ENCODE results near the gene RNF133.

RNF133 gene

DNA sequence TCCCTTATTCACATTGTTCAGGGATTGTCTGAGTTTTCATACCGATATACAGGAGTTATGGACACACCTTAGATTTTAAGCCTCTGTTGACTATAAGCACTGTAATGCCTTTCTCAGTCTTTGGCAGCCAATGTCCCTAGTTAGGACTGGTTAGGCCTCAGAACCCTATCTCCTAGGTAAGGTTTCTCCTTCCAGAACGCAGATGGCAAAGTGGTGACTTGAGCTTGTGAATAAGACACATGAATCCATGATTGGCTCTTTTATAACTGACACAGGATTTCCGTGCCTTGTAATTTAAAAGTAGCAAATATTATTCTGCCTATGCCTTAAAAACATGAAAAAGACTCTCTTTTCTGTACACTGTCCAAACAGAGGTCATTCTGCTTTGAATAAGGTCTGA is 16.3 kb upstream of the RNF133 start:
- no peak overlapping the region for H3K4me2 ChIP-seq (ENCODE audit: low read length)
- no peaks in the 10 kb centered on the region for H3K79me2 ChIP-seq (ENCODE audit: insufficient read depth, low read length)
- no peak overlapping the region for H3K4me3 ChIP-seq (ENCODE audit: low read depth, low read length, poor library complexity, severe bottlenecking)
- H3K27me3 ChIP-seq (ENCODE audit: insufficient read depth, low read length): no peaks in the 10 kb centered on the region
- H3K4me1 ChIP-seq (ENCODE audit: insufficient read depth, low read length, severe bottlenecking): no peaks in the 10 kb centered on the region
- H3F3A ChIP-seq (ENCODE audit: insufficient read depth, low read length): no peaks in the 10 kb centered on the region
- H3K9me3 ChIP-seq (ENCODE audit: low read length): no peaks in the 10 kb centered on the region
- H3K9me2 ChIP-seq (ENCODE audit: low read depth, low read length): no peaks in the 10 kb centered on the region; the same call in 1 of the 2 replicates
- no peak overlapping the region for H3K27ac ChIP-seq (ENCODE audit: low read depth, low read length, poor library complexity, severe bottlenecking)
- no peak overlapping the region for H3K9ac ChIP-seq (ENCODE audit: low read length)
- H3K36me3 ChIP-seq (ENCODE audit: insufficient read depth, low read length): no peaks in the 10 kb centered on the region
- no peak for TF ChIP-seq EZH2 (IDR thresholded peaks at IDR 0.05; ENCODE audit: borderline replicate concordance, low read length)
- H2AFZ ChIP-seq (ENCODE audit: low read length): no peak overlapping the region
- H4K20me1 ChIP-seq (ENCODE audit: insufficient read depth, low read length): no peaks in the 10 kb centered on the region

DNA sequence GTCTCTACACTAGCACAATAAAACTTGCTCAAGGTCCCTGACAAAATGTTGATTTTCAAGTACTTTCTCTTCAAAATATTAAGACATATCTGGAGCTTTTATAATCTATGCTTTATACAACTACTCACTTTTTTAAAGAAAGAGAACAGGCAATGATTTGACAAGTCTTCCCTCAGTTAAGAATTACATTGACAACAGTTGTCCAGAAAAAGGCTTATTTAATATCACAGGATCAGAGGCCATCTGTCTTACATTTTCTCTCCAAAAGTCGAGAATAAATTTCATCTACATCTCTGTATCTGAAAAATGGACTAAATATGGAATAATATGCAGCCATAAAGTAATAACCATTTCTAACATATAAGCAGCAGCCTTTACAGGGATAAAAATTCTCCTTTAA is 12.0 kb upstream of the RNF133 start:
- Histone ChIP-seq H3F3A (ENCODE audit: insufficient read depth, low read length) (no peaks in the 10 kb centered on the region), H3K9ac (ENCODE audit: low read length) (no peak overlapping the region), H3K79me2 (ENCODE audit: insufficient read depth, low read length) (no peaks in the 10 kb centered on the region), H3K4me2 (ENCODE audit: low read length) (no peak overlapping the region), H3K4me1 (ENCODE audit: insufficient read depth, low read length, severe bottlenecking) (no peaks in the 10 kb centered on the region), H2AFZ (ENCODE audit: low read length) (no peak overlapping the region), H3K9me2 (ENCODE audit: low read depth, low read length) (no peaks in the 10 kb centered on the region; the same call in 1 of the 2 replicates), H3K4me3 (ENCODE audit: low read depth, low read length, poor library complexity, severe bottlenecking) (no peak overlapping the region), H3K27ac (ENCODE audit: low read depth, low read length, poor library complexity, severe bottlenecking) (no peak overlapping the region), H3K9me3 (ENCODE audit: low read length) (no peaks in the 10 kb centered on the region), H3K27me3 (ENCODE audit: insufficient read depth, low read length) (no peaks in the 10 kb centered on the region), H3K36me3 (ENCODE audit: insufficient read depth, low read length) (no peaks in the 10 kb centered on the region), H4K20me1 (ENCODE audit: insufficient read depth, low read length) (no peaks in the 10 kb centered on the region)
- TF ChIP-seq, protein P1, sequence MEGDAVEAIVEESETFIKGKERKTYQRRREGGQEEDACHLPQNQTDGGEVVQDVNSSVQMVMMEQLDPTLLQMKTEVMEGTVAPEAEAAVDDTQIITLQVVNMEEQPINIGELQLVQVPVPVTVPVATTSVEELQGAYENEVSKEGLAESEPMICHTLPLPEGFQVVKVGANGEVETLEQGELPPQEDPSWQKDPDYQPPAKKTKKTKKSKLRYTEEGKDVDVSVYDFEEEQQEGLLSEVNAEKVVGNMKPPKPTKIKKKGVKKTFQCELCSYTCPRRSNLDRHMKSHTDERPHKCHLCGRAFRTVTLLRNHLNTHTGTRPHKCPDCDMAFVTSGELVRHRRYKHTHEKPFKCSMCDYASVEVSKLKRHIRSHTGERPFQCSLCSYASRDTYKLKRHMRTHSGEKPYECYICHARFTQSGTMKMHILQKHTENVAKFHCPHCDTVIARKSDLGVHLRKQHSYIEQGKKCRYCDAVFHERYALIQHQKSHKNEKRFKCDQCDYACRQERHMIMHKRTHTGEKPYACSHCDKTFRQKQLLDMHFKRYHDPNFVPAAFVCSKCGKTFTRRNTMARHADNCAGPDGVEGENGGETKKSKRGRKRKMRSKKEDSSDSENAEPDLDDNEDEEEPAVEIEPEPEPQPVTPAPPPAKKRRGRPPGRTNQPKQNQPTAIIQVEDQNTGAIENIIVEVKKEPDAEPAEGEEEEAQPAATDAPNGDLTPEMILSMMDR (IDR thresholded peaks at IDR 0.05; ENCODE audit: low read length): no peak
- no peak for TF ChIP-seq EZH2 (IDR thresholded peaks at IDR 0.05; ENCODE audit: borderline replicate concordance, low read length)

DNA sequence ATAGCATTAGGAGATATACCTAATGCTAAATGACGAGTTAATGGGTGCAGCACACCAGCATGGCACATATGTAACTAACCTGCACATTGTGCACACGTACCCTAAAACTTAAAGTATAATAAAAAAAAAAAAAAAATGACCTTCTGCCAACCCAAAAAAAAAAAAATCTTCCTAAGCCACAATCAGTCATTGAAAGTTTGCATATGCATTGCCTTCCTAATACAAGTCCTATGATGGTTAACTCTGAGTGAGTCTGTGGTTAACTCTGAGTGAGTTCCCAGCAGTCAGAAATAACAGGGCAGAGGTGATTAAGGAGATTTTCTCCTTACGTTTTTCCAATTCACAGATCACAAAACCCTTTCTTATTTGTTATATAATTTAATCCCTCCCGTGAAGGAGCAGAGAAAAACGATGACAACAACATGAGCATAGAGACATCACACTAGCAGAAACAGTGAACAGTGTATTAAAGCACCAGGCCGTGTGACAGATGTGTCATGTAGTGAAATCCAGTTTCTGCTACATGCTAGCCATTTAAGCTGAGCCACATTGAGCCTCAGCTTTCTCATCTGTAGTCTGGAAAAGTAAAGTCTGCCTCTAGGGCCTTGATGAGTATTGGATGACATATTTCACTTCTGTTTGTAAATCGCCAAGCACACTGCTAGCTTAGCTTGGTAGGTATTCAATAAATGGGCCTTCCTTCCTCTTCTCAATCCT is 11.2 kb upstream of the RNF133 start:
- TF ChIP-seq, protein P1 (IDR thresholded peaks at IDR 0.05; ENCODE audit: low read length): no peak
- no peak for TF ChIP-seq EZH2 (IDR thresholded peaks at IDR 0.05; ENCODE audit: borderline replicate concordance, low read length)
- Histone ChIP-seq H3K4me3 (ENCODE audit: low read depth, low read length, poor library complexity, severe bottlenecking) (no peak overlapping the region), H3K9ac (ENCODE audit: low read length) (no peak overlapping the region), H3K9me2 (ENCODE audit: low read depth, low read length) (no peaks in the 10 kb centered on the region; the same call in 1 of the 2 replicates), H3K27ac (ENCODE audit: low read depth, low read length, poor library complexity, severe bottlenecking) (no peak overlapping the region), H3K79me2 (ENCODE audit: insufficient read depth, low read length) (no peaks in the 10 kb centered on the region), H3K9me3 (ENCODE audit: low read length) (no peaks in the 10 kb centered on the region), H2AFZ (ENCODE audit: low read length) (no peak overlapping the region), H3K36me3 (ENCODE audit: insufficient read depth, low read length) (no peaks in the 10 kb centered on the region), H3K27me3 (ENCODE audit: insufficient read depth, low read length) (no peaks in the 10 kb centered on the region), H3K4me2 (ENCODE audit: low read length) (no peak overlapping the region), H4K20me1 (ENCODE audit: insufficient read depth, low read length) (no peaks in the 10 kb centered on the region), H3K4me1 (ENCODE audit: insufficient read depth, low read length, severe bottlenecking) (no peaks in the 10 kb centered on the region), H3F3A (ENCODE audit: insufficient read depth, low read length) (no peaks in the 10 kb centered on the region)

DNA sequence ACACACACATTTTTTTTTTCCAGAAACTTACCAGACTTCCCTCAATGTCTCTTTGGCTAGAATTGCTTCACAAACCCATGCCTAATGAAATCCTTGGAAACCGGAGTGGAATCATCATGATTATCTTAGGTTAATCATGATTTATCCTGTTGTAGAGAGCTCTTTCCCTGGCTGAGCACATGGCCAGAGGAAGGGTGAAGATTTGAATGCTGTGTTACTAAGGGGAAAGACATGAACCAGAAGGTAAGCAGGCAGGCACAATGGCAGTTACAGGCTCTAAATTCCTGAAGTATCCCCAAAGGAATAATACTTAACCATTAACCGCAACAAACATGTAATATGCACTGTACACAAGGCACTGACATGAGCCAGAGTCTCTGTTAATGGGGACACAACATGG is 7.9 kb upstream of the RNF133 start:
- H3K4me1 ChIP-seq (ENCODE audit: insufficient read depth, low read length, severe bottlenecking): no peaks in the 10 kb centered on the region
- no peak overlapping the region for H3K9ac ChIP-seq (ENCODE audit: low read length)
- no peak overlapping the region for H3K4me3 ChIP-seq (ENCODE audit: low read depth, low read length, poor library complexity, severe bottlenecking)
- no peaks in the 10 kb centered on the region for H4K20me1 ChIP-seq (ENCODE audit: insufficient read depth, low read length)
- no peak overlapping the region for H2AFZ ChIP-seq (ENCODE audit: low read length)
- TF ChIP-seq, protein P1 (IDR thresholded peaks at IDR 0.05; ENCODE audit: low read length): no peak
- no peak for TF ChIP-seq EZH2 (IDR thresholded peaks at IDR 0.05; ENCODE audit: borderline replicate concordance, low read length)
- H3K9me2 ChIP-seq (ENCODE audit: low read depth, low read length): no peaks in the 10 kb centered on the region; the same call in 1 of the 2 replicates
- no peaks in the 10 kb centered on the region for H3K36me3 ChIP-seq (ENCODE audit: insufficient read depth, low read length)
- H3K9me3 ChIP-seq (ENCODE audit: low read length): no peaks in the 10 kb centered on the region
- no peaks in the 10 kb centered on the region for H3K27me3 ChIP-seq (ENCODE audit: insufficient read depth, low read length)
- H3K27ac ChIP-seq (ENCODE audit: low read depth, low read length, poor library complexity, severe bottlenecking): no peak overlapping the region
- H3K79me2 ChIP-seq (ENCODE audit: insufficient read depth, low read length): no peaks in the 10 kb centered on the region
- H3F3A ChIP-seq (ENCODE audit: insufficient read depth, low read length): no peaks in the 10 kb centered on the region
- H3K4me2 ChIP-seq (ENCODE audit: low read length): no peak overlapping the region
